ENCODE data around the gene SPOCK2.

Gene SPOCK2

DNA sequence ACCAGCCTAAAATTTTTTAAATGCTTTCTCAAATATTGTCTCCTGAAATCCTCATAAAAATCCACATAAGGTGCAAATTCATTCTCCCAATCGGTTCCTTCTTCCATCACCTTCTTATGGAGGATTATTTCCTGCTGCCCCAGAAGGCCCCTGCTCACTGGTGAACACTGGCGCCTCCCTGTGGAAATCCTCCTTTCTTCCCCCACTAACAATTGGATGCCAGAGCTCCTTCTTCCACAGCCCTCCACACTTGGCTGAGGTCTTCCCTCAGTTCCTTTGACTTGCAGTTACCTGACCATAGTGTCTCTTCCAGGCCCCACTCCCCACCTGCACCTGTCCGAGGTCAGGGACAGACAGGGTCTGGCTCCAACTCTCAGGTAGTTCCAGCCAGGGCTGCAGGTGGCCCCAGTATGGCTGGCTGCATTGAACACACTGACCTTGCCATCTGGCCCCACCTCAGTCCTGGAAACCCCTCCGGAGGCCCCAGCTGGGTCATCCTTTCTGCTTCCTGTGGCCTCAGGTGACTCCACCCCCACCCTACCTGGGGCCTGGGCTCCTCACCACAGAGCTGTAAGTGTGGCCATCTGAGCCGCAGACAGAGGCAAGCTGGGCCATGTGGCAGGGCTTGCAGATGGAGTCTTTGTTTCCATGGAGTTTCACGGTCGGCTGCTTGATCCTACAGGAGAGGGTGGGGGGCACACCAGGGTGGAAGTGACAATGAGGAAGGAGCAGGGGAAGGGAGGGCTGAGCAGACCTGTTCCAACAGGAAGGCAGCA is 18.4 kb downstream of the SPOCK2 start:
- no peak for DNase-seq

DNA sequence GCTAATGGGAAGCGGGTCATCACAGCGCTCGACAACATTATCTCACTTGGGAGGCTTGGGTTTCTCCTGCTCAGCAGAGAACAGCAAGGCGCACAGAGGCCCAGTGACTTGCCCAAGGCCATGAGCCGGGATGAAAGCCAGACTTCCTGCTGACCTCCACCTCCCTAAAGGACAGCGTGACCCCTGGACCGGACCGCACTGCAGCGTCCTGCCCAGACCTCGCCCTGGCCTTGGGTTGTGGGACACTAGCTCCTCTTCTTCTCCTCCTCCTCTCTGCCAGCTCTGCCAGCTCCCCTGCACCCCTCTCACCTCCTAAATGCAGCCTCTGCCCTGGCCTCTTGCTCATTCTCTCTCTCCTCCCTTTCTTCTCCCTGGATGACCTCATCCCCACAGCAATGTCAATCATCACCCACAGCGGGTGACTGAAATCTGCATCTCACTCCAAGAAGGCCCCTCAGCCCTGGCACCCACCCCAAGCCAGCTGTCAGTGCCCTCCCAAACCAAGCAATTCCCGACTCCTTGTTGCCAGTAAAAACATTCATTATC is 19.4 kb downstream of the SPOCK2 start:
- DNase-seq: no peak

DNA sequence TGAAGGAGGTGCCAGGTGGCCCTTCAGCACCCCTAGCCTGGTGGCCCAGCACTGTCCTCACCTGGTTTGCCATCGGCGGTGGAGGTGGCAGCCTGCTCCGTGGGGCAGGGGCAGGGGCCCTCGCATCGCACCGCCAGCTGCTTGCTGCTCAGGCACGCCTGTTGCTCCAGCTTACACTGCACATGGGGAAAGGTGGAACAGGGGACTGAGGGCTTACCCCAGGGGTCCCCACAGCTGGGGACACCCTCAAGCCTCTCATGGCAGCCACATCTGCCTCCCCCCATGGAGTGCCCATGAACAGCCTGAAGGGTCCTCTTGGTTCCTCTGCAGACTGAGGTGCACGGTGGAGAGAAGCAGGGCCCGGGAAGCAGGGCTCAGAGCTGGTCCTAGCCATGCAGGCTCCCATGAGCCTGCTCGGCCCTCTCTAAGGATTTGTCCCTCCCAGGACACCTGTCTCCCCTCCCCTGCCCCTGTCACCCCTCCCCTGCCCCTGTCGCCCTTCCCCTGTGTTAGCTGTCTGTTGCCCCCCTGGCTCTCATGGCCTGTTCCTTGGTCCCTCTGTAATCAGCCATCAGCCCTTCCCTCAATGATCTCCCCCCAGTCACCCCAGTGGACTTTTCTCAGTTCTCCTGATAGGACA is 20.1 kb downstream of the SPOCK2 start:
- no peak for DNase-seq

DNA sequence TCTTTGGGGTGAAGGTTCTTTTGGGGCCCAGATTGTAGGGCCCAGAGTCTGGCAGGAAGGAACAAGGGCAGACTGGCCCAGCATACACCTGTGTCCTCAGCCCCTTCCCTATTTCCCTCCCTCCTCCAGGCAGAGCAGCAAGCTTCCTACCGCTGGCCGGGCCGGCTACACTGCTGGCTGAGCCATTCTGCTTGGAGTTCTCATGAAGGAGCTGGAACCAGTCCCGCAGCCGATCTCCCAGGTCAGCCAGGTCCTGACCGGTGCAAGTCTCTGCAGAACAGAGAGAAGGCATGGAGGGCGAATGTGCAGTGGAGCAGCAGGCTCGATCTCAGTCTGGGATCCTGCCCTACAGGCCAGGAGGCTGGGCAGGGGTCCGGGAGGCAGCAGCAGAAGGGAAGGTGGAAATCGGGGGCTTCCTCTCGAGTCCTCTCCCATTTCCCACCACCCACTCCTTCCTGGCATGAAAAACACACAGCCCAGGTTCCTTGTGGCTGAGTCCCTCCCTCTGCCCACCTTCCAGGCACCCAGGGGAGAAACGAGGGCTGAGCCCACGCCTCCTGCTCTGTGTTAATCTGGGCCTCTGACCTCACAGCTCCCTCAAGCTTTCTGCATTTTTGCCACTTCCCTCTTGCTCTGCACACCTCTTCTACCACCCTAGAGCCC is 20.8 kb downstream of the SPOCK2 start:
- DNase-seq: no peak

DNA sequence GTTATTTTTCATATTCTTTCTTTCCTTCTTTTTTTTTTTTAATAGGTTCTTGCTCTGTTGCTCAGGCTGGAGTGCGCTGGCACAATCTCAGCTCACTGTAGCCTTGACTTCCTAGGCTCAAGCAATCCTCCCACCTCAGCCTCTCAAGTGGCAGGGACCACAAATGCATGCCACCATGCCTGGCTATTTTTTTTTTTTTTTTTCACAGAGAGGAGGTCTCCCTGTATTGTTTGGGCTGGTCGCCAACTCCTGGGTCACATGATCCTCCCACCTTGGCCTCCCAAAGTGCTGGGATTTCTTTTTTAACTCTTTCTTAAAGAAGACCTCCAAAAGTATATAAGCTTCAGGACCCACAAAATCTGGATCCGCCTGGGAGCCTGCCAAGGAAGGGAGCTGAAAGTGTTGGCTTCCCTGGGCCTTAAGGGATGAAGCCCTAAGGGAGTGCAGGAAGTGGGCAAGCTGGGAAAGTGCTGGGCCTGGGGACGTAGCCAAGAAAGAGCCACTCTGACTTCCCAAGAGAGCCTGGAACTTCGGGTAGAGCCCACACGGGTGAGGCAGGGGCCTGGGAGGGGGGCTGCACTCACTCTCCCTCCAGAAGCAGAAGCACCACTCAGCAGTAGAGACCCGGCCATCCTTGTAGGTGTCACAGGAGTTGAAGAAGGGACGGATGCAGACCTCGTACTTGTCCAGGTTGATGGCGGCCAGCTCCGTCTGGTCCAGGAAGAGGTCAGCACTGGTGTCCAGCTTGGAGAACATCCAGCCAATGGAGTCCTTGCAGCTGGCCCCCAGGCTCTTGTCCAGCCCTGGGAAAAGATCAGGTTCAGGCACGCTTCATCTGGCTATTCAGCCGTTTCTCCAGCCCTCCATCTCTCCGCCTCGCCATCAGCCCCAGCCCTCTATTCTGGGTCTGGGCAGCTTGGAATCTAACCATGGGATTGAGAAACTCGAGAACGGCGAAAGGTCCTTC is 21.8 kb downstream of the SPOCK2 start:
- no peak for DNase-seq

DNA sequence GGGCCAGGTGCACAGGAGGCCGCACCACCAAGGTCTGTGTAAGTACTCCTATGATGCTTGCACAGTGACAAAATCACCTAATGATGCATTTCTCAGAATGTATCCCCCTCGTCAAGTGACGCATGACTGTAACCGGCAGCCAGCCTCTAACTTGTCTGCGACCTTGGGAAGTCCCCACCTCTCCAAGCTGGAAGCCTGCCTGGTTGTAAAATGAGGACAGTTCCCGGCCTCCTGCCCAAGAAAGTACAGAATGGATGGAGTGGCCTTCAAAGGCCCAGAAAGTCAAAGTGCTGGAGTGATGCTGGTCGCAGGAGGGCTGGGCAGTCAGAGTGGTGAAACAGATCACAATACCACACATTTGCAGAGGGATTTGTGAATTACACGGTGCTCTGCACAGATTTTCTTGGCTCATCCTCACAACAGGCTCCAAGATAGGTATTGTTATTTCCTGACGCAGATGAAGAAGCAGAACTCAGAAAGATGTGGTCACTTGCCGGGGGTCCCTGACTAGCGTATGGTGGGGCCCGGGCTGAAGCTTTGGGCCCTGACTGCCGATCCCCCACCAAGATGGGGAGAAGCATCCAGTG is 22.8 kb downstream of the SPOCK2 start:
- no peak for DNase-seq

DNA sequence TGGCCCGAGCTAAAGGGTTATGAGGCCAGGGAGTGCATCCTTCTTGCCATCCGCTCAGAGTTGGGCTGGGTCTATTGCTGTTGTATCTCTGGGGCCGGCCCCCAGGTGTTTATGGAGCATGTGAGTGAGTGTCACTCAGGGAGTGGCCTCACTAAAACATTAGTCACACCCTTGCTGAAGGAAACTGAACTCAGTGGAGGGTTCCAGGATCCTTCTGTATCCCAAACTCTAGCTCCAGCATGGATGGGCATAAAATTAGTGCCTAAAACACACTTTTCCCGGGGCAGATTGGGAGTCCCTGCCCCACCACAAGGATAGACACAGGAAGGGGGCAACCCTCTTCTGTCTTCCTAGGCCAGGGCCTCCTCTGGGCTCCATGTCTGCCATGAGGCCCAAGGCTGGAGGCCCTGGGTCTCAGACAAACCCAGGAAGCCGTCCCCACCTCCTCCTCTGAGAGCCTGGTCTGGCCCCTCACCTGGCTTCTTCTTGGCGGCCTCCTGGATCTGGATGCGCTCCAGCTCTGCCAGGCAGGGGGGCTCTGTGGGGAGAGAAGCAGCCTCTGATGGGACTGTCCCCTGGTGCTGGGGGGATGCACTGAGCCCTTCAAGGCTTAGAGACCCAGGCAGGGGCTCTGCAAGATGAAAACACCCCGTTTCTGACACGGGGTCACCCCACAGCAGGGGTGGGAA is 24.5 kb downstream of the SPOCK2 start:
- DNase-seq: no peak

DNA sequence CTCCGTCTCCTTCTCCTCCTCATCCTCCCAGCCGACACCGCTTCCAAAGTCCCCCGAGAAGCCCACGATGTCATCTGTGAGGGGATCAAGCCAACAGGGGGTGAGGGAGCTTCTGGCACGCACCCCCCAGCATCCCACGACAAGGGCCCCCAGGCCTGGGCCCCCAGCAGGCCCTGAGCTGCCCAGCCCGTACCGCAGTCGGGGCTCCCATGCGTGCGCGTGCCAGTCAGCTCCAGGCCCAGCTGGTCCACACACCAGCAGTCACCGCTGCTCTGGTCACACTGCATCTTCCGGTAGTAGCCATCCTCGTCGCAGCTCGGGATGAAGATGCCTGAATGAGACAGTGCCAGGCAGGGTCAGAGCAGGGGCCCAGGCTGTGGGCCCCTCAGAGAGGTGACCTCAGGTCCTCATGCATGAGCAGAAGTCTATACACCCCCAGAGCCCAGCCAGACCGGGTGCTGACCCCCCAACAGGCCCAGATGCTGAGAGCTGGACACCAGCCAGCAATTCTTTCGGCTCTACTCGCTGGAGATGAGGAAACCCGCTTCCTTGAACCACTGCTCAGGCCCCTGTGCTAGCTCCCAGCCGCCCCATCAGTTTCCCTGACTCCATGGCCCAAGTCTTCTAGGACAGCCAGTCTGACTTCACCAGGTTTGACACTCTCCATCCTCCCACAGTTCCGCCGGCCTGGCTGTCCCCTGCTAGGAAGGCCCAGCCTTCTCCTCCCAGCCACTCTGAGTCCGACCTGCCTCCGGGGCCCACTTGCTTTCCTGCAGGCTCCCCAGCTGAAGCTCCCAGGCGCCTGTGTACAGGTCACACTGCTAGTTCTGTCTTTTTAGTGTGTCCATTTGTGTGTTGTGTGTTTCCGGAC is 25.3 kb downstream of the SPOCK2 start:
- DNase-seq: no peak

DNA sequence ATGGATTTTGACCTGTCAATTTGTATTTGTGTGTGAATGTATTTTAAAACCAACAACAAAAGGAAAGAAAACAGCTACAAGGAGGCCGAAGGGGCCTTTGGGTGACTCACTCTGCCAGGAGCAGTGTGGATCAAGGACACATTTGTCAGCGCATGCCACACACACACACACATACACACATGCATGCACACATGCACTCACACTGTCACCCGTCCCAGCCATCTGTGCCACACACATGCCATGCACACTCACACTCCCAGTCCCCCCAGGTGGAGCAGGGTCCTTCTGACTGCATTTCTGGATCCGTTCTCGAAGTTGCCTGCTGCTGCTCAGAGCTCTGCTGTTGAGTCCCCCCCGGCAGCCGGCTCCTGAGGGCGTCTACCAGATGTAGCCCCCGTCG is 26.0 kb downstream of the SPOCK2 start:
- no peak for DNase-seq

DNA sequence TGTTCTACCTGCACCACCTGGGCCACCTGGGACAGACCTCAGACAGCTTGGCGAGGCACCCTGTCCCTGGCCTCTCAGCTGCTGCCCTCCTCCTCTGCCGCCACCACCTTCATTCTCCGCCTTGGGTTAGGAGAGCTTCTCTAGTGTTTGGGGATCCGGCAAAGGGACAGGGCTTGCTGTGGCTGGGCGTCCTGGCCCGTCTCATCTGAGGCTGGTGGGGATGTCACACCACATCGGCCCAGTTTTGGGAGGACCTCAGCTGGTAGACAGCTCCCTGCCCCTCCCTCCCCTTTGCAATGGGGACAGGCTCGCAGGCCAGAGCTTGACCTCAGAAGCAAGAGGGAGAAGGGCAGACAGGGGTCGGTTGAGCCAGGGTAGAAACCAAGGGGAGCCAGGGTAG is 26.4 kb downstream of the SPOCK2 start:
- no peak for DNase-seq

DNA sequence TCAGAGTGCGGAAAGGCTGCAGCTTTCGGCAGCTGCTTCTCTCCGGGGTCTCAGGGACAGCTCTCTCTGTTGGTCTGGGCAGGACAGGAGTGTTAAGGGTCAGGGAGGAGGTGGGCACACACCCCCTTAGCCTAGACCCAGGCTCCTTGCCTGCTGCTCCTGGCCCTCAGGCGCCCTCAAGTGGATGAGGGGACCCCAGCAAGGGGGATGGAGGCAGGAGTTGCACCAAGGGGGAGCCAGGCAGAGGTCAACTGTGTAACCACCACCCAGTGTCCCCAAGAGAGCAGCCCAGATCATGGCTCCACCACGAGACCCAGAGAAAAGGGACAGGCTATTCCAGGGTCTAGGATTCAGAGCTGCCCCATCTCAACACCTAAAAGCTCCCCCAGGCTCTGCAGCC is 26.9 kb downstream of the SPOCK2 start:
- no peak for DNase-seq

DNA sequence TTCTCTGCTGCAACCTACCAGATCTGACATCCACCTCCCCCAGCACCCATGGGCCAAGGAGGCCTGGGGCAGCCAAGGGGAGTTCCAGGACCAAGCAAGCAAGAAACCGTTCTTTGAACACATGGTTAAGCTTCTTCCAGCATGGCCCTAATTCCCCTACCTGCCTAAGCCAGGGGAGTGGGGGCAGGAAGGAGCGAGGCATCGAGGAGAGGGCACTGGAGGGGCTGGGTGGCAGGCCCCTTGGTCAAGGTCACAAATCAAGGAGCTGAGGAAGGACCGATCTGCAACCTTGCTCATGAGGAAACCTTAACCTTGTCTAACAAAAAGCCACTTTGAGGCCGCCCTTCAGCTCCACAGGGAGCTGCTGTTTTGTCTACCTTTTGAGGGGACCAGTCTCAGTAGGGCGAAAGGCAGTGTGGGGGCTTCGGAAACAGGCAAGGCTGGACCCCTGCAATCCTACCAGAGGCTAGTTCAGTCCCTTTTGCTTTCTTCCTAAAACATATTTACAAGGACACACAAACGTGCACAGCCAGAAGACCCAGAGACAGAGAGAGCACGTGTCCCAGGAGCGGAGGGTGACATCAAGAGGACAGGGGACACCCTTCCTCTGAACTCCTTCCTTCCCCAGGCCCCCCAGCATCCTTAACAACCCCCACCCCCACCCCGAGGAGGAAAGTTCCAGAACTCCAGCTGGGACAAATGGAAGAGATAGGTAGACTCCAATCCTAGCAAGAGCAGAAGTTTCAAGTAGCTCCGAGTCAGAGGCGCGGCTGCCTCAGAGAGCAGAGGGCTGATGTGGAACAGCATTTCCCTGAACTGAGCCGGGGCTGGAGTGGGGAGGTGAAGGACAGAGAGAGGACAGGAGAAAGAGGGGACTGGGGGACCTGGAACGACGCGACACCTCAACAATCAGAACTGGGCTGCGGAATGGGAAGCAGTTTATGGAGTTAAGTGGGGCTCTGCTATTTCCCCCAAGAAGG is 28.2 kb downstream of the SPOCK2 start:
- no peak for DNase-seq

DNA sequence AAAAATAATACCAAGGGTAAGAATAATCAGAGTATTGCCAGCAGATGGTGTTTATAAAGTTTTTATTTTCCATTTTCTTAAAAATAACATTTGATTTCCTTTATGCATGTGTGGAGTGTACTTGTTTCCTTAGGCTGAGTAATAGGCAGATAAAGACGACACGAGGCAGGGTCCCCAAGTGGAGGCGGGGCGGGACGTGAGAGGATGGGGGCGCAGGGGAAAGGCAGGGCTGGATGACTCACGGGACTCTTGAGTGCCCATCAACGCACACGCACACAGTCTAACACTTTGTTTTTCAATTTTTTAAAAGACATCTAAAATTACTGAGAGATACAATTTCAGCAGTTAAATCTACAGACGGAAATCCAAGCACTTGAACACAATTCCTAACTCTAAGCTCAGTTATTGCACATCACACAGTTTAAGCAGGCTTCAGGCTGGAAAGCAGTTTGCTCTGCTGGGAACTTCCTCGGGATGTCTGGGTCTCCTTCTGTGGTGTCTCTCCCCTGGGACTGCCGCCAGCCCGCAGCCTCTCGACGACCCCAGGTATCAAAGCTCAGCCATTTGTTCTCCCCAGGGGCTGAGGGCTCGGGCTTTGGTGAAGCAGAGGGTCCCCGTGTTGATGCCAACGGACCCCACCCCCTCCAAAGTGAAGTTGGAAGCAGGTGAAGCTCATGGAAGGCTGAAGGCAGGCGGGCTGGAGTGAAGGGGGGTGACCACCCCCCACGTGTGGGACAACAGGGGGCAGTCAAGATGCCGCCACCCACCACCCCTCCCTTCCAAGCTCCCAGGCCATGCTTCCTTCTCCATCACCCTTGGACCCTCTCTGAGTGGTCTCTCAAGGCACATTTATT is 29.1 kb downstream of the SPOCK2 start:
- DNase-seq: no peak

DNA sequence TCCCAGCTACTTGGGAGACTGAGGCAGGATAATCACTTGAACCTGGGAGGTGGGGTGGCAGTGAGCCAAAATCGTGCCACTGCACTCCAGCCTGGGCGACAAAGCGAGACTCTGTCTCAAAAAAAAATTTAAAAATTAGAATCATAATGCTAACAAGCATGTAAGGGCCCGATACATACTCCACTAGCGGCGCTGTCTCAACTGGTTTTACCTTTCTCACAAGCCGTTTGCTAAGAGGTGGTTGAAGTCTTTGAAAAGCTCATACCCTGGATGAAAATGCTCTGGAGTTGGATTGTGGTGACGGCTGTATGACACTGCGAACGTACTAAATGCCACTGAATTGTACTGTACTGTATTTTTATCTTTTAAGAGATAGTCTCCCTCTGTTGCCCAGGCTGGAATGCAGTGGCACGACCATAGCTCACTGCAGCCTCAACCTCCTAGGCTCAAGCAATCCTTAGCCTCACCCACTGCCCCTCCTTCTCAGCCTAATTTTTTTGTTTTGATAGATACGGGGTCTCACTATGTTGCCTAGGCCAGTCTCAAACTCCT is 29.9 kb downstream of the SPOCK2 start:
- DNase-seq: no peak

DNA sequence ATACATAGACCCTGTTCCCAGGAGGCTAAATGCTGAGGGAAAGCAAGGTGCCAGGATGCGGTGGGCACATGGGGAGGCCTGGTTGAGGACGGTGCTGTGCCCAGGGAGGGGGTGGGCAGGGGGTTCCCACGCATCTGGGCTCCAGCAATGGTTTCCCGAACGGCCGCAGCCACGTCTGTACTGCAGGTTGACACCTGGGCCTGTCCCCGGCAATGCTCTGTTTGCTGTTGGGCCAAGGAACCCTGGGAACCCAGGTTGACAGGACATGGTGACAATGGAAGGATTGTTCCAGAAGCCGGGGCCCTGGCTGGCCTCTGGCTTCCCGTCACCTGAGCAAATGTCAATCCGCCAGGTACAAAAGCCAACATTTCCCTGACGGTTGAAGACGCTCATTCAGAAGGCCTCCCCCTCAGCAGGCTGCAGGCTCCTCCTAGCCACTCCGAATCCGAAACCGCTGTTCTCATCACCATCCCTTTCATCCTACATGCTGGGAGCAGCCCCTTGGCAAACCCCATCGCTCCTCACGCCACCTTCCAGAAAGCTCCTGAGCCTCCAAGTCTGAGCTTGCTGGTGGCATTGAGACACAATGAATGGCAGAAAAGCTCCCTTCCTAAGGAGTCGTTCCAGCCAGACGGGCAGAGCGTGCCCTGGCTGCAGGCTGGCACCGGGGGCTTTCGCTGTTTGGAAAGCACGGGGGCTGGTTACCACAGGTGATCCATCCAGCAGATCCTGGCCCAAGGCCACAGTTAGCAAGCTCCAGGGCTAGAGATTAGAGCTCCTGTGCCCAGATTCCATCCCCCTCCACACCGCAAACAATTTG is 31.2 kb downstream of the SPOCK2 start:
- no peak for DNase-seq

DNA sequence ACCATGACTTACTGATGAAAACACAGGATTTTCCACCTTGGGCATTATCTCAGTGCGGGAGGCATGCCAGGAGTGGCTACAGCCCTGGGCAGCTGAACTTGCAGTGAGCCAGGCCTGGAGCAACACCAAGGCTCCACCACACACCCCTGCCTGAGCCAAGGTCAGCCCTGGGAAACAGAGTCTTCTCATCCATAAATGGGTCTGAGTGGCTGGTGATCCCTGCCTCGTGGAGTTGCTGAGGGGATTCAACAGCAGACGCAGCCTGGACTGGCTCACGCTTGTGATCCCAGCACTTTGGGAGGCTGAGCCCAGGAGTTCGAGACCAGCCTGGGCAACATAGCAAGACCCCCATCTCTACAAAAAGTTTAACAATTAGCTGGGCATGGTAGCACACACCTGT is 32.2 kb downstream of the SPOCK2 start:
- no peak for DNase-seq

DNA sequence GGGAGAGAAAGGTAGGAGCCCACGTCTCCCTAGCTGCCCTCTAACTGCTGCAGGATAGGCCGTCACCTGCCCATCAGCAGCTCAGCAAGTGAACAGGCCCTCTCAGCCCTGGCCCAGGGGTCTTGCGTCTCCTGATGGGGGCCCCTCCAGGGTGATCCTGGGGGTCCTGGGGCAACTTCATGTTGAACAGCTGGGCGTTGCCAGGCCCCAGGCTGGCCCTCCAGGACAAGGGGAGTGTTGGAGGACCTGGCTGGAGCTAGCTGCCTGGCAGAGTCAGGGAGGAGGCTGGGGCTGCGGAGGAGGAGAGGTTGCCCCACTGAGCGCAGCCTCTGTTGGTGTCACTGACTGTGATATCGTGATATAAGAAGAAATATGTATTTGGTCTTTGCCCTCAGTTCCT is 34.7 kb downstream of the SPOCK2 start:
- no peak for DNase-seq

Data from effector CD4-positive, alpha-beta T cell (primary cell).